K562 (cell line): Measurements from ENCODE around the gene ICAM1. TPM values are rescaled to one million over a fixed set of nuclear protein-coding genes. Genes with fewer than 3 reads are reported as not detected.

Source experiments
- ATF1 ChIP-seq, 2 experiments: fragments of 450-650 bp in 1 of 2; IDR thresholded peaks; 2 replicates each; pipeline ENCODE4 v1.6.1; 2016; ENCODE audit warnings: missing compliant biosample characterization in 1 of 2, missing genetic modification characterization in 1 of 2
- CUX1 ChIP-seq: fragments of 200-800 bp; sonication (Bioruptor generic); IDR thresholded peaks from 2 replicates; pipeline ENCODE4 v1.6.1; 2016; ENCODE audit warnings: missing genetic modification characterization, missing compliant biosample characterization
- DEAF1 ChIP-seq: fragments of 450-650 bp; formaldehyde crosslinking; IDR thresholded peaks from 2 replicates; pipeline ENCODE4 v1.4.0; 2020; ENCODE audit warnings: mild to moderate bottlenecking, moderate library complexity
- E2F8 ChIP-seq: fragments of 450-650 bp; IDR thresholded peaks from 2 replicates; pipeline ENCODE4 v1.7.1; 2018; ENCODE audit warnings: mild to moderate bottlenecking, low read depth; ENCODE audit not compliant: partially characterized antibody
- GTF2A2 ChIP-seq: IDR thresholded peaks from 2 replicates; pipeline ENCODE4 v1.6.1; 2016; ENCODE audit warnings: mild to moderate bottlenecking, missing genetic modification characterization, missing compliant biosample characterization
- MTA2 ChIP-seq: fragments of 450-650 bp; IDR thresholded peaks from 2 replicates; pipeline ENCODE4 v1.6.1; 2016; ENCODE audit warnings: low read depth
- NCOA2 ChIP-seq, 2 experiments: fragments of 450-650 bp; IDR thresholded peaks; 2 replicates each; pipeline ENCODE4 v1.6.1; 2018; ENCODE audit warnings: mild to moderate bottlenecking in 2 of 2, moderate library complexity in 1 of 2; ENCODE audit not compliant: partially characterized antibody in 2 of 2
- NONO ChIP-seq, 2 experiments: fragments of 200-400 bp in 1 of 2; fragments of 450-650 bp in 1 of 2; formaldehyde crosslinking in 1 of 2; IDR thresholded peaks; 2 replicates each; pipeline ENCODE4 v1.6.1; 2017; ENCODE audit warnings: low read depth in 2 of 2, mild to moderate bottlenecking in 2 of 2, moderate library complexity in 2 of 2, low read length in 1 of 2
- NR4A1 ChIP-seq, 2 experiments: fragments of 250-450 bp in 1 of 2; fragments of 450-650 bp in 1 of 2; sonication (Bioruptor Pico) in 1 of 2; IDR thresholded peaks; 2 replicates each; pipeline versions ENCODE4 v1.4.0 to v1.6.1; 2016 to 2020; ENCODE audit warnings: mild to moderate bottlenecking in 2 of 2, missing compliant biosample characterization in 1 of 2, missing genetic modification characterization in 1 of 2, moderate library complexity in 1 of 2
- SIN3A ChIP-seq, 2 experiments: fragments of 150-350 bp in 1 of 2; IDR thresholded peaks; 2 replicates each; pipeline ENCODE4 v1.6.1; 2011 to 2016; ENCODE audit warnings: borderline replicate concordance in 2 of 2, low read depth in 2 of 2, low read length in 2 of 2, mild to moderate bottlenecking in 2 of 2, moderate library complexity in 2 of 2; ENCODE audit not compliant: control insufficient read depth in 1 of 2
- SMAD2 ChIP-seq: fragments of 150-350 bp; IDR thresholded peaks from 2 replicates; pipeline ENCODE4 v1.6.1; 2014; ENCODE audit warnings: low read depth, mild to moderate bottlenecking, low read length
- SMAD4 ChIP-seq: fragments of 250-450 bp; sonication (Bioruptor Pico); conservative IDR thresholded peaks from 2 replicates; pipeline ENCODE4 v1.8.0; 2021; ENCODE audit warnings: inconsistent platforms, mild to moderate bottlenecking, moderate library complexity
- TAF1 ChIP-seq: IDR thresholded peaks from 2 replicates; pipeline ENCODE4 v1.6.1; 2011; ENCODE audit warnings: mild to moderate bottlenecking, low read length, moderate library complexity; ENCODE audit not compliant: insufficient read depth, control insufficient read depth, severe bottlenecking; ENCODE audit errors: extremely low read depth
- THRAP3 ChIP-seq: fragments of 450-650 bp; IDR thresholded peaks from 2 replicates; pipeline ENCODE4 v1.6.1; 2016; ENCODE audit warnings: mild to moderate bottlenecking, inconsistent platforms, borderline replicate concordance
- ZNF780A ChIP-seq: fragments of 250-450 bp; sonication (Bioruptor Pico); IDR thresholded peaks from 2 replicates; pipeline ENCODE4 v1.5.0; 2021; ENCODE audit warnings: mild to moderate bottlenecking
- polyA plus RNA-seq, 8 experiments: library from polyadenylated mRNA; depleted of rRNA in 4 of 8; stranded (reverse) in 5 of 8; unstranded in 3 of 8; fragments of >200 nt; fragmentation: Nextera tagmentation in 2 of 8; fragmentation: Illumina TruSeq in 1 of 8; extraction: Ambion mirVana in 2 of 8; extraction: Trizol in 1 of 8; gene quantifications; 2 replicates each; pipeline versions ENCODE4 v1.2.1 to v1.2.3, GENCODE V29; 2011 to 2014; ENCODE audit warnings: inconsistent platforms in 1 of 8, missing spikeins in 1 of 8
- total RNA-seq, 7 experiments: library from RNA; depleted of rRNA in 6 of 7; stranded (reverse); fragments of >200 nt in 6 of 7; fragmentation: Illumina TruSeq in 2 of 7; extraction: Trizol in 2 of 7; gene quantifications; 2 replicates each; pipeline versions ENCODE4 v1.2.1 to v1.2.3, GENCODE V29; 2011 to 2021; ENCODE audit warnings: low replicate concordance in 1 of 7

ICAM1 gene
- total and polyA plus RNA-seq, 9 of the 15 experiments (the other 6 are each of a cell fraction or from before 2014, with no cell fraction given), result 2.3 to 24.4 (median 13.4) TPM

DNA sequence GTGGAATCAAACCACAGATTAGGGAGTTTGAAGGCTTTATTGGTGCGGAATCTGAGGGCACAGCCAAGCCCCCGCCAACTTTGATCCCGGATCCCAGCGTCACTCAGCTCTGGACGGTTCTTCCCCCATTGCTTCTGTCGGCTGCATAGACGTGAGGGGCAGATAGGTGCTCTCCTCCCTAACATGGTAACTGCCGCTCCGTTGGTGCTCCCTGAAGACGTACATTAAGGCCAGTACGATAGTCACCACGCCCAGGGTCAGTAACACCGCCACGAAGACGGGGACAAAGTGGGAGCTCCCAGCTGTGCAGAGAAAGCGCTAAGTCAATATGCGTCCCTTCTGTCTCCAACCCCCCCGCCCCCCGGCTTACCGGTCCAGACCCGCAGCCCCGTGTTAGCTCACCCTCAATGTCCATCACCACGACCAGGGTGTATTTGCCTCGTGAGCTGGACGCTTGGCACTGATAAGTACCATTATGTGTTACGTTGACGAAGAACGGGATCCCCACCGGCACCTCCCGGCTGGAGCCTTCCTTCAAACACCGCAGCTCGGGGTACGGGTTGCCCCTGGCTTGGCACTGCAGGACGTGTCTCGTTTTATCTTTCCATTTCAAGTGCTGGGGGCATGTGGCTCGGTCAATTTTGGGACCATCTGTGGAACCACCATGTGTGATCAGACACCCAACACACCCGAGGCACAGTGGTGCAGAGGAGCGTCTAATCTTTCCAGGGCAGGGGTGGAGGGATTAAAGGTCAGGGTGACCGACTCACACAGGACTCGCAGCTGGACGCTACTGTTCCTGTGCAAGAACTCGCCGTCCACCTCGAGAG lies 63.1 kb downstream of the ICAM1 start (continued):
- TF ChIP-seq NR4A1 (CRISPR knock-in tag; IDR thresholded peaks at IDR 0.05) (no peak), NR4A1 (tag; IDR thresholded peaks at IDR 0.05) (no peak), DEAF1 (no peak), SIN3A (IDR thresholded peaks at IDR 0.05; ENCODE audit: borderline replicate concordance in 2 of 2, control insufficient read depth in 1 of 2, low read depth in 2 of 2, low read length in 2 of 2) (0 out of 4 replicates have a peak, but pooled peaks have one; percentile 13 to 31), NCOA2 (IDR thresholded peaks at IDR 0.05; ENCODE audit: partially characterized antibody in 2 of 2) (no peak), ATF1 (CRISPR knock-in tag; IDR thresholded peaks at IDR 0.05) (no peak), ATF1 (tag; IDR thresholded peaks at IDR 0.05) (0 out of 2 replicates have a peak, but pooled peaks have one; percentile 0), SMAD4 (CRISPR knock-in tag) (no peak), THRAP3 (no peak), E2F8 (no peak), TAF1 (no peak), SMAD2 (no peak), MTA2 (peak; percentile 39; the same call in 1 of the 2 replicates), ZNF780A (CRISPR knock-in tag) (no peak), CUX1 (CRISPR knock-in tag) (no peak), NONO (IDR thresholded peaks at IDR 0.05; ENCODE audit: low read depth in 2 of 2, low read length in 1 of 2) (peak in 1 of 2 experiments; percentile 30; a peak in 1 of 4 replicates), GTF2A2 (tag) (no peak)
